Activated naive CD8-positive, alpha-beta T cell treated with anti-CD3 and anti-CD28 coated beads, Interleukin-2, amount 10 ng/mL, durations not matched to agents 7 days and 5 days (primary cell): Measurements from ENCODE around the gene CDKN1A. TPM values are rescaled to one million over a fixed set of nuclear protein-coding genes. Genes with fewer than 3 reads are reported as not detected.
A peak's percentile ranks its signal among the peaks of the same experiment; 100 is the strongest.

Source experiments
- ATAC-seq: fragments of 150-1000 bp; cut with Tn5 transposase; one replicate; pipeline ENCODE4 v1.10.0; 2021; ENCODE audit warnings: low read depth, moderate library complexity
- POLR2A ChIA-PET: fragments of 350-600 bp; sonication (Branson Sonifier 250); formaldehyde crosslinking; loops from one replicate; lab custom pipeline; 2021; ENCODE audit warnings: antibody characterized with exemption; lab: Charles Lee
- DNase-seq: peaks from one replicate; pipeline ENCODE4 v3.0.0; 2021
- H3K27ac Mint-ChIP-seq: one replicate; pipeline ENCODE4 v1.8.0; 2022; ENCODE audit warnings: mild to moderate bottlenecking, mixed read lengths
- H3K27me3 Mint-ChIP-seq: one replicate; pipeline ENCODE4 v1.8.0; 2022; ENCODE audit warnings: mild to moderate bottlenecking, moderate library complexity, mixed read lengths
- H3K36me3 Mint-ChIP-seq: one replicate; pipeline ENCODE4 v1.8.0; 2021; ENCODE audit warnings: mild to moderate bottlenecking, mixed read lengths
- H3K4me1 Mint-ChIP-seq: one replicate; pipeline ENCODE4 v1.8.0; 2021; ENCODE audit warnings: mixed read lengths
- H3K4me3 Mint-ChIP-seq: one replicate; pipeline ENCODE4 v1.8.0; 2022; ENCODE audit warnings: mild to moderate bottlenecking, moderate library complexity, mixed read lengths
- H3K9me3 Mint-ChIP-seq: one replicate; pipeline ENCODE4 v1.8.0; 2021; ENCODE audit warnings: mixed read lengths
- total RNA-seq, 2 experiments: library from RNA; stranded (reverse); gene quantifications; one replicate each; pipeline ENCODE4 v1.2.3, GENCODE V29; 2021

Gene CDKN1A
- total RNA-seq, 2 experiments from 2014 or later: 25.1 to 25.9 TPM

DNA sequence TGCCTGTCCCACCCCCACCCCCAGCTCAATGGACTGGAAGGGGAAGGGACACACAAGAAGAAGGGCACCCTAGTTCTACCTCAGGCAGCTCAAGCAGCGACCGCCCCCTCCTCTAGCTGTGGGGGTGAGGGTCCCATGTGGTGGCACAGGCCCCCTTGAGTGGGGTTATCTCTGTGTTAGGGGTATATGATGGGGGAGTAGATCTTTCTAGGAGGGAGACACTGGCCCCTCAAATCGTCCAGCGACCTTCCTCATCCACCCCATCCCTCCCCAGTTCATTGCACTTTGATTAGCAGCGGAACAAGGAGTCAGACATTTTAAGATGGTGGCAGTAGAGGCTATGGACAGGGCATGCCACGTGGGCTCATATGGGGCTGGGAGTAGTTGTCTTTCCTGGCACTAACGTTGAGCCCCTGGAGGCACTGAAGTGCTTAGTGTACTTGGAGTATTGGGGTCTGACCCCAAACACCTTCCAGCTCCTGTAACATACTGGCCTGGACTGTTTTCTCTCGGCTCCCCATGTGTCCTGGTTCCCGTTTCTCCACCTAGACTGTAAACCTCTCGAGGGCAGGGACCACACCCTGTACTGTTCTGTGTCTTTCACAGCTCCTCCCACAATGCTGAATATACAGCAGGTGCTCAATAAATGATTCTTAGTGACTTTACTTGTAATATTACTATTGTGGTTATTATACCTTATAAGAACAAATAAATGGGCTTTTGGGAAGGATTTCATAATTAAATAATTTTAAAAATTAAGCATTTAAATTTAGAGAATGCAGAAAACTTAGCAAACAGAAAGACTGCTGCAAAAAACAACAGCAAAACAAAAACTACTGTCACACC, 8.4 kb downstream of the CDKN1A start:
- Mint-ChIP-seq H3K9me3 (no peaks in the 10 kb centered on the region), H3K4me1 (peaks cover 29% of the 10 kb centered on the region), H3K4me3 (no peak overlapping the region), H3K36me3 (peaks cover 31% of the 10 kb centered on the region), H3K27ac (peak overlapping the region; percentile 30), H3K27me3 (no peaks in the 10 kb centered on the region)
- no peak for DNase-seq
- POLR2A ChIA-PET: interaction anchor here (0.5 kb wide), 1 partner anchor 486 kb away, joined by 3 read pairs; no protein-coding TSS in a partner anchor
- no peak for ATAC-seq

DNA sequence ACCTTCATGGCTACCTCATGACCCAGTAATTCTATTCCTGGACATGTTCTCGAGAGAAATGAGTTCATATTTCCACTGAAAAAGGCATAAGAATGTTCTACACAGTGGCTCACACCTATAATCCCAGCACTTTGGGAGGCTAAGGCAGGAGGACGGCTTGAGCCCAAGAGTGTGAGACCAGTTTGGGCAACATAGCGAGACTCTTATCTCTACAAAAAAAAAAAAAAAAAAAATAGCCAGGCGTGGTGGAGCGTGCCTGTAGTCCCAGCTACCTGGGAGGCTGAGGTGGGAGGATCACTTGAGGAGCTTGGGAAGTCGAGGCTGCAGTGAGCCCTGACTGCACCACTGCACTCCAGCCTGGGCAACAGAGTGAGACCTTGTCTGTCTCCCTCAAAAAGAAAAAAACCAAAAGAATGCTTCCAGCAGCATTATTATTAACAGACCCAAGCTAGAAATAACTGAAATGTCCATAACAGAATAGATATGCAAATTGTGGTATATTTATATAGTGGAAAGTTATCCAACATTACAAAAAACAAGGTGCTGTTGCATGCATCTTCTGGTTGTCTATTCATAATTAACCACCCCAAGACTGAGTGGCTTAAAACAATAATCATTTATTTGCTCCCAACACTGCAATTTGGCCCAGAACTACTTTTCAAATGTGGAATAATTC, 9.7 kb downstream of the CDKN1A start:
- no peak overlapping the region for H3K4me3 Mint-ChIP-seq
- ATAC-seq (no peak), DNase-seq (no peak)
- H3K27ac Mint-ChIP-seq: no peak overlapping the region
- H3K9me3 Mint-ChIP-seq: no peaks in the 10 kb centered on the region
- H3K4me1 Mint-ChIP-seq: peaks cover 28% of the 10 kb centered on the region
- POLR2A ChIA-PET: no interaction called here
- H3K36me3 Mint-ChIP-seq: peaks cover 29% of the 10 kb centered on the region
- no peaks in the 10 kb centered on the region for H3K27me3 Mint-ChIP-seq

DNA sequence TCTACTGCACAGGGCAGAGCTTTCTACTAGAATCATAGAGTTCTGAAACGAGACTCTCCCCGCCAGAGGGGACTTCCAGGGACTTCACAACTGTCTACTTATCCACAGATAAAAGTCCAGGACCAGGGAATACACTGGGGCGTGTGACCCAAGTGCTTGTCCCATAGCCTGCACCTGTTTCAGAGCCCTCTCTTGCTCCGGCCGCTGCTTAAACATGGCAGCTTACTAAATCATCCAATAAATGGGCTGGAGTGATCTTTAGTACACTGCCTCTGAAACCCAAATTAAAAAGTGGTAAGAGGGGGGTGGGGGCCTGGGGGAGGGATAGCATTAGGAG, 10.2 kb downstream of the CDKN1A start:
- Mint-ChIP-seq H3K4me1 (peaks cover 26% of the 10 kb centered on the region), H3K4me3 (no peak overlapping the region)
- ATAC-seq: no peak

DNA sequence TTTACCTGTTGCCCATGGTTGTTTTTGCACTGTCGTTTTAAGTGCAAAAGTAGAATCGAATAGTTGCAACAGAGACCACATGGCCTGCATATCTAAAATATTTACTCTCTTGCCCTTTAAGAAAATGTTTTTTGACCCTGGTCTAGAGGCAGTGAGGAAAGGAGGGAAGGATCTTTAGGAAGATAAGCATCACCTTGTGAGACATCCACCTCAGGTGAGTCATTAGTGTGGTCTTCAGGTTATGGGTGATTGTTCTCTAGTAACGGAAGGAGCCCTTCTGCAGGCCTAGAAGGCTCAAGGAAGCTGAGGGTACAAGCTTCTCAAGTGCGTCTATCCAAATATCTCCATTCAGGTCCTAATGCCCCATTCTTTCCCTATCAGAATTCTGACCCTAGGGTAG, 12.5 kb downstream of the CDKN1A start:
- Mint-ChIP-seq H3K36me3 (peaks cover 17% of the 10 kb centered on the region), H3K27me3 (no peaks in the 10 kb centered on the region), H3K4me3 (no peak overlapping the region), H3K9me3 (no peaks in the 10 kb centered on the region), H3K27ac (peak overlapping the region; percentile 90), H3K4me1 (peaks cover 26% of the 10 kb centered on the region)
- no peak for ATAC-seq
- POLR2A ChIA-PET: interaction anchor here (1.7 to 1.8 kb wide), 2 partner anchors 8 to 10 kb away, joined by 4 to 17 read pairs; no protein-coding TSS in a partner anchor
- no peak for DNase-seq

More for the DNA sequence above, 10.2 kb downstream of the CDKN1A start:
- Mint-ChIP-seq H3K27ac (no peak overlapping the region), H3K36me3 (peaks cover 28% of the 10 kb centered on the region), H3K27me3 (no peaks in the 10 kb centered on the region), H3K9me3 (no peaks in the 10 kb centered on the region)
- no peak for DNase-seq
- POLR2A ChIA-PET: interaction anchor here (1.1 kb wide), 1 partner anchor 10 kb away, joined by 3 read pairs; the partner anchor contains the start of gene CDKN1A

GRCh38 chr6:36691612-36692011, 13.1 kb downstream of the CDKN1A start:
- no peaks in the 10 kb centered on the region for H3K27me3 Mint-ChIP-seq
- POLR2A ChIA-PET: interaction anchor here (1.2 to 1.8 kb wide), 4 partner anchors 9 to 268 kb away, joined by 5 to 17 read pairs (median 6); partner anchors contain the start of gene CDKN1A
- H3K36me3 Mint-ChIP-seq: peaks cover 14% of the 10 kb centered on the region
- H3K9me3 Mint-ChIP-seq: no peaks in the 10 kb centered on the region
- H3K4me1 Mint-ChIP-seq: peaks cover 30% of the 10 kb centered on the region
- ATAC-seq (no peak), DNase-seq (no peak)
- H3K4me3 Mint-ChIP-seq: no peak overlapping the region
- peak overlapping the region; percentile 90 for H3K27ac Mint-ChIP-seq

DNA sequence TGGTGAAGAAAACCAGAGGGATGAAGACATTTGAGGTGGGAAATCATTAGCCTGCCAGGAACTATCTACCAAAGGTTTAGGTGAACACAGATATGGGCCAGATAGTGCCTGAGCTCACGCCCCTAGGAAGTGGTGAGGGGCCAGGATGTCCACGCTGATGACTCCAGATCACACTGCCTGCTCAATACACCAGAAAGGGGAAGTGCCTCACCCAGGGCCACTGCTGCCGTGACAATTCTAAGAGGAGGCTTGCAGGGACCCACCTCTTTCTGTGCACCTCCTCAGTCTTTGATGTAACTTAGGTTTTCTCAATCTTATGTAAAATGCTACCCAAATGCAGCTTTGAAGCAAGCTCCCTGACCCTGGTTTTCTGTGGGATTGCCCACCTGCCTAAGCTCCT, 13.7 kb downstream of the CDKN1A start:
- peaks cover 9% of the 10 kb centered on the region for H3K36me3 Mint-ChIP-seq
- H3K27me3 Mint-ChIP-seq: no peaks in the 10 kb centered on the region
- peaks cover 35% of the 10 kb centered on the region for H3K4me1 Mint-ChIP-seq
- peak; percentile 99 for ATAC-seq
- H3K27ac Mint-ChIP-seq: peak overlapping the region; percentile 90
- no peaks in the 10 kb centered on the region for H3K9me3 Mint-ChIP-seq
- peak; percentile 53 for DNase-seq
- POLR2A ChIA-PET: interaction anchor here (1.2 to 1.8 kb wide), 4 partner anchors 9 to 269 kb away, joined by 5 to 17 read pairs (median 6); partner anchors contain the start of gene CDKN1A
- peak overlapping the region; percentile 54 for H3K4me3 Mint-ChIP-seq

DNA sequence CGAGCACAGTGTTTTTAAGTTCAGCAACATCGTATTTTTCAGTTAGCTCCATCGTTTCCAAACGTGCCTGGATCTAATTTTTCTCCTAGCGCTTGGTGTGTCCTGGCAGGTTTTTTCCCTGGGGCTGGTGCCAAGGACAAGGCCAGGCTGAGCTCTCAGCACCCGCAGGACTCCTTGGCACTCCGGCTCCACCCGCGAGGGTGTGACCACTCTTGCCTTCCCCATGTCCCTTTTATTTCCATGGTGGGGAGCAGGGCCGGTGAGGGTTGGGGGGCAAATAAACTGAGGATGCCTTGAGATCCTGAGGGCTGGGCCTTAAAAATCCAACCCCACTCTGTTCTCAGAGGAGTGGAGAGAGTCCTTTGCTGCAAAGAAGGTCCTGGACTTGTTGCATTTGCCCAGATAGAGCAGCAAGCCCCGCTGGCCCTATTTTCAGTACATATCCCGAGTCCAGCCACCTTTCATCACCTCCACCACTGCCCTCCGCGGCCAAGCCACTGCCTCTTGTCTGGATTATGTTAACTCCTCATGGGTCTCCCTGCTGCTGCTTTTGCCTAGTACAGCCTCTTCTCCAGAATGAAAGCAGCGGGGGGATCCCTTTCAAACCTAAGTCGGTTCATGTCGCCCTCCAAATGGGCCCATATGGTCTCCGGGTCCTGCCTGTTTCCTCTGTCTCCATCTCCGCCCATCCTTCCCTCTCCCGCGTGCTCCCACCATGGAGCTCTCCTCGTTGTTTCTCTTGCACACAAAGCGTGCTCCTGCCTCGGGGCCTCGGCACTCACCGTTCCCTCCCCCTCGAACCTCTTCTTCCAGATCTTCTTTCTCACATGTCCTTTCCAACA, 14.6 kb downstream of the CDKN1A start:
- DNase-seq: no peak
- Mint-ChIP-seq H3K27ac (peak overlapping the region; percentile 90), H3K4me3 (peak overlapping the region; percentile 54), H3K27me3 (no peaks in the 10 kb centered on the region), H3K4me1 (peaks cover 35% of the 10 kb centered on the region), H3K36me3 (peaks cover 3% of the 10 kb centered on the region), H3K9me3 (no peaks in the 10 kb centered on the region)
- no peak for ATAC-seq
- POLR2A ChIA-PET: interaction anchor here (1.2 to 1.8 kb wide), 4 partner anchors 10 to 270 kb away, joined by 5 to 17 read pairs (median 6); partner anchors contain the start of gene CDKN1A

DNA sequence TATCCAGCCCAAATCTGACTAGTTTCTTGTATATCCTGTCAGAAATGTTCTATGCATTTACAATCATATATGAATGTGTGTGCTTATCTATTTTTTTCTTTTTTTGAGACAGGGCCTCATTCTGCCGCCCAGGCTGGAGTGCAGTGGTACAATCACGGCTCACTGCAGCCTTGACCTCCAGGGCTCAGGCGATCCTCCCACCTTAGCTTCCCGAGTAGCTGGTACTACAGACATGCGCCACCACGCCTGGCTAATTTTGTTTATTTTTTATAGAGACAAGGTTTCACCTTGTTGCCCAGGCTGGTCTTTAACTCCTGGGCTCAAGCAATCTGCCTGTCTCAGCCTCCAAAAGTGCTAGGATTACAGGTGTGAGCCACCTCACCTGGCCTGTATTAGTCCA, 16.1 kb downstream of the CDKN1A start:
- H3K4me1 Mint-ChIP-seq: peaks cover 32% of the 10 kb centered on the region
- POLR2A ChIA-PET: no interaction called here
- no peak overlapping the region for H3K27ac Mint-ChIP-seq
- ATAC-seq (no peak), DNase-seq (no peak)
- peaks cover 3% of the 10 kb centered on the region for H3K36me3 Mint-ChIP-seq
- no peaks in the 10 kb centered on the region for H3K9me3 Mint-ChIP-seq
- no peak overlapping the region for H3K4me3 Mint-ChIP-seq
- no peaks in the 10 kb centered on the region for H3K27me3 Mint-ChIP-seq

GRCh38 chr6:36695414-36695813, 16.9 kb downstream of the CDKN1A start:
- ATAC-seq (no peak), DNase-seq (no peak)
- no peak overlapping the region for H3K27ac Mint-ChIP-seq
- H3K36me3 Mint-ChIP-seq: peaks cover 3% of the 10 kb centered on the region
- peaks cover 30% of the 10 kb centered on the region for H3K4me1 Mint-ChIP-seq
- H3K9me3 Mint-ChIP-seq: no peaks in the 10 kb centered on the region
- POLR2A ChIA-PET: no interaction called here
- H3K4me3 Mint-ChIP-seq: no peak overlapping the region
- no peaks in the 10 kb centered on the region for H3K27me3 Mint-ChIP-seq

DNA sequence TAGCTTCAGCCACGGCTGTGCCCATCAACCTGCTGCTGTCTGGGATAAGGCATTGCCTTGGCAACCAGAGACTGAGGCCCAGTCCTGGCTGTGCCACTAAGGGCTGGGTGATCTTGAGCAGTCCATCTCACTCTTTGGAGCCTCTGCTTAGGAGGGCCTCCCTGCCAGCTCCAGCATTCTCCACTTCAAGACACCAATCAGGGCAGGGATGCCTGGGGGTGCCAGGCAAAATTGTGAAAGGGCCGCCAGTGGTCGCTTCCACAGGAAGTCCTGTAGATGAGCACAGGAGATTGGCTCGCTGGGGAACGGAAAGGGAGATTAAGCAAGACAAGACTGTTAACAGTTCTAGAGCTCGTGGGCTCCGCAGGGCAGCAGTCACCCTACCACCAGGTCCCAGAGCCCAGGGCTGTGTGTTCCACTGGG, 19.0 kb downstream of the CDKN1A start, which contains the start of gene RAB44:
RAB44 (plus strand) TSS at position 346 of the 423 bp plus-strand sequence. CDS start 6,410 bp downstream, outside the sequence.
- Mint-ChIP-seq H3K36me3 (no peaks in the 10 kb centered on the region), H3K4me1 (peaks cover 22% of the 10 kb centered on the region), H3K9me3 (no peaks in the 10 kb centered on the region), H3K4me3 (no peak within 1 kb of the TSS), H3K27ac (peak within 1 kb of the TSS; percentile 66), H3K27me3 (no peaks in the 10 kb centered on the region)
- POLR2A ChIA-PET: no interaction called here
- DNase-seq (no peak), ATAC-seq (no peak)

DNA sequence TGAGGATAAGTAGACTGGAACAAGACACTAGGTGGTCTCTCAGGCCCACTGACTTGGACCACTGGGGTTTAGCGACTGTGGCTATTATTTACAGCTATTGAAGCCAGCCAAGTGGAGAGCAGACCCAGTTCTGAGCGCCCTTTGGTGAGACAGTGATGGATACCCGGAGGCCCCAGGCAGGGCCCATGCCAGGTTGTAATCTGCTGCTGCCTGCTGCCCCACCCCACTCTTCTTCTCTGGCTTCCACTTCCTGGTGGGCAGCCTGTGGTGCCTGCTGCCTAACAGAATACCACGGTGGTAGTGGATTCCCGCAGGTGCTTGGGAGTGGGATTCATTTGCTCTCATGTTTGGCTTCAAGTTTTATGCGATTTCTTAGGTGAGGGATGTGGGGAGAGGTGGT, 19.7 kb downstream of the CDKN1A start:
- no peaks in the 10 kb centered on the region for H3K9me3 Mint-ChIP-seq
- no peak for ATAC-seq
- peaks cover 18% of the 10 kb centered on the region for H3K4me1 Mint-ChIP-seq
- H3K36me3 Mint-ChIP-seq: no peaks in the 10 kb centered on the region
- no peak for DNase-seq
- no peaks in the 10 kb centered on the region for H3K27me3 Mint-ChIP-seq
- POLR2A ChIA-PET: no interaction called here
- H3K4me3 Mint-ChIP-seq: no peak overlapping the region
- no peak overlapping the region for H3K27ac Mint-ChIP-seq

DNA sequence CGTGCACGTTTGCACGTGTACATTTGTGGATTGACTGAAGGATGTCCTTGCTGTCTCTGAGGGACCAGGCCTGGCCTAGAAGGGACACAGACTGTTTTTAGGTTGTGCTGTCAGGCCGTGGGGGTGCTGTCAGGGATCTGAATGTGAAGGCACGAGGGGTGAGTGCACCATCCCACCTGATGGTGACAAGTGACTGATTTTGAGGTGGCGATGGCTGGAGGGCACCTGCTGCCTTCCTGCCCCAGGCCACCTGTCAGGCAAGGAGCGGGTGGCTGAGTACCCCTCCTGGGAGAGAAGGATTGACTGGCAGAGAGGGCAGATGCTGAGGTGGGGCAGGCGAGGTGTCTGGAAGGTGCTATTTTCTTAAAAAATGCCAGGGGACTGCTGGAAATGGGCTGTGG, 20.4 kb downstream of the CDKN1A start:
- ATAC-seq: no peak
- Mint-ChIP-seq H3K4me1 (peaks cover 16% of the 10 kb centered on the region), H3K27ac (no peak overlapping the region), H3K9me3 (no peaks in the 10 kb centered on the region), H3K27me3 (no peaks in the 10 kb centered on the region), H3K36me3 (no peaks in the 10 kb centered on the region), H3K4me3 (no peak overlapping the region)
- POLR2A ChIA-PET: no interaction called here
- no peak for DNase-seq

DNA sequence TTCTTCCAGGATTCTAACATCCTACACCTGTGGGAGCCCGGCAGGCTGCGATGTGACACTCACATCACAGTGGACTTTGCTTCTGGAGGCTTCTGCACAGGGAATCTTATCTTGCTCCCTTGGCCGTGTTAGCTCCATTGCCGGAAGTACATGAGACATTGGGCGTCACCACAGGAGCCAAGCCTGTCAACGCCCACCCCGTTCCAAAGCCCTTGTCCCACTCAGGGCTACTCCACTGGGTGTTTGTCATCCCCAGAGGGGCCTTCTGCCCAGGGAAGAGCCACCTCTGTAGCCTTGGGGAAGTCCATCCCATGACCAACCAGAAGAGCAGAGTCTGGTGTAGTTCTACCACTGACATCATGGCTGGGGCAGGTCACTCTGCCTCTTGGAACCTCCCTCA, 20.8 kb downstream of the CDKN1A start:
- Mint-ChIP-seq H3K27ac (no peak overlapping the region), H3K27me3 (no peaks in the 10 kb centered on the region), H3K9me3 (no peaks in the 10 kb centered on the region), H3K4me3 (no peak overlapping the region), H3K4me1 (peaks cover 16% of the 10 kb centered on the region), H3K36me3 (no peaks in the 10 kb centered on the region)
- no peak for ATAC-seq
- no peak for DNase-seq
- POLR2A ChIA-PET: no interaction called here
